NCI-H128 (cell line): Measurements from ENCODE around the gene TBCD.

Source experiments
- DNase-seq: peaks from one replicate; lab custom pipeline; 2025; ENCODE audit not compliant: unreplicated experiment; lab: John Stamatoyannopoulos, UW

TBCD gene

GRCh38 chr17:82789806-82790205 is 37.9 kb downstream of the TBCD start:
- no peak for DNase-seq

GRCh38 chr17:82790391-82790790 is 38.5 kb downstream of the TBCD start:
- DNase-seq = no peak

GRCh38 chr17:82791532-82791931 is 39.7 kb downstream of the TBCD start:
- DNase-seq = no peak

GRCh38 chr17:82793974-82794630 is 42.2 kb downstream of the TBCD start:
- DNase-seq = no peak

- DNase-seq = no peak
These were observed 43.1 kb downstream of the TBCD start for GRCh38 chr17:82794781-82795482.

- DNase-seq = no peak
These were observed 43.8 kb downstream of the TBCD start for GRCh38 chr17:82795615-82796014.

- DNase-seq = no peak
These were observed 45.2 kb downstream of the TBCD start for GRCh38 chr17:82797061-82797460.

GRCh38 chr17:82798752-82799151 is 46.9 kb downstream of the TBCD start:
- no peak for DNase-seq

GRCh38 chr17:82799591-82799990 is 47.7 kb downstream of the TBCD start:
- DNase-seq = no peak

- DNase-seq = no peak
These were observed 49.0 kb downstream of the TBCD start for GRCh38 chr17:82800885-82801284.

GRCh38 chr17:82801377-82801970 is 49.6 kb downstream of the TBCD start:
- DNase-seq = no peak

GRCh38 chr17:82802075-82802780 is 50.4 kb downstream of the TBCD start:
- no peak for DNase-seq

GRCh38 chr17:82803185-82803584 is 51.3 kb downstream of the TBCD start:
- DNase-seq = no peak

GRCh38 chr17:82803606-82804005 is 51.7 kb downstream of the TBCD start:
- no peak for DNase-seq

GRCh38 chr17:82804442-82805191 is 52.8 kb downstream of the TBCD start:
- no peak for DNase-seq

- no peak for DNase-seq
These were observed 53.4 kb downstream of the TBCD start for GRCh38 chr17:82805254-82805653.

GRCh38 chr17:82805823-82806222 is 54.0 kb downstream of the TBCD start:
- no peak for DNase-seq

GRCh38 chr17:82806645-82807044 is 54.8 kb downstream of the TBCD start:
- DNase-seq = no peak

- no peak for DNase-seq
These were observed 55.2 kb downstream of the TBCD start for GRCh38 chr17:82807101-82807500.

GRCh38 chr17:82807562-82807961 is 55.7 kb downstream of the TBCD start:
- no peak for DNase-seq

- no peak for DNase-seq
These were observed 56.1 kb downstream of the TBCD start for GRCh38 chr17:82808006-82808405.
